ENCODE results near the gene OSCP1. TPM values are rescaled to one million over a fixed set of nuclear protein-coding genes. Genes with fewer than 3 reads are reported as not detected.
"Not testable (repeated sequence)": the region's sequence is repeated elsewhere in the genome, so short reads cannot be mapped to it uniquely, and the experiment has no call there.

OSCP1 gene, protein sequence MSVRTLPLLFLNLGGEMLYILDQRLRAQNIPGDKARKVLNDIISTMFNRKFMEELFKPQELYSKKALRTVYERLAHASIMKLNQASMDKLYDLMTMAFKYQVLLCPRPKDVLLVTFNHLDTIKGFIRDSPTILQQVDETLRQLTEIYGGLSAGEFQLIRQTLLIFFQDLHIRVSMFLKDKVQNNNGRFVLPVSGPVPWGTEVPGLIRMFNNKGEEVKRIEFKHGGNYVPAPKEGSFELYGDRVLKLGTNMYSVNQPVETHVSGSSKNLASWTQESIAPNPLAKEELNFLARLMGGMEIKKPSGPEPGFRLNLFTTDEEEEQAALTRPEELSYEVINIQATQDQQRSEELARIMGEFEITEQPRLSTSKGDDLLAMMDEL
- 5.7 and 10.5 TPM in 2 replicates for total RNA-seq (2014; rRNA removed; shearing (Covaris generic); ENCODE audit: low replicate concordance)

GRCh38 chr1:36450270-36450918 lies at the start of gene OSCP1:
Gene OSCP1 (minus strand): TSS chr1:36450451. CDS start chr1:36450369, 82 bp downstream.
- Histone ChIP-seq H3K27me3 (no peaks in the 10 kb centered on the region), H3K9me3 (no peaks in the 10 kb centered on the region), H3K36me3 (peaks cover 9% of the 10 kb centered on the region)

GRCh38 chr1:36497207-36497606 lies 47.0 kb upstream of the OSCP1 start:
- no peak overlapping the region for H3K4me3 ChIP-seq
- peaks cover 11% of the 10 kb centered on the region for H3K27me3 ChIP-seq
- no peaks in the 10 kb centered on the region for H3K36me3 ChIP-seq
- no peak for DNase-seq
- no peaks in the 10 kb centered on the region for H3K9me3 ChIP-seq

More at GRCh38 chr1:36450270-36450918, at the start of gene OSCP1:
- peak within 1 kb of the TSS; percentile 75 for H3K4me3 ChIP-seq
- DNase-seq = peak; percentile 94

DNA sequence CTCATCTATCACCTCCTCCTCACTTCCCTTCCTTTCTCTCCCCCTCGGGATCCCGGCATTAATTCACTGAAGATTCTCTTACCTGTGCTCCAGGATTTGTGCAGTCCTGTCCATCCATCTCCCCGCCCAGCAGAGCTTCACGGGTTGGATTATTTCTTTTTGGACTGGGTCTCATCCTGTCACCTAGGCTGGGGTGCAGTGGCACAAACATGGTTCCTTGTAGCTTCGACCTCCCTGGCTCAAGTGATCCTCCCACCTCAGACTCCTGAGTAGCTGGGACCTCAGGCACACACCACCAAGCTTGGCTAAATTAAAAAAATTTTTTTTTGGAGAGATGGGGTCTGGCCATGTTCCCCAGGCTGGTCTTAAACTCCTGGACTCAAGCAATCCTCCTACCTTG lies 44.7 kb upstream of the OSCP1 start:
- no peak for DNase-seq
- Histone ChIP-seq H3K27me3 (peaks cover 10% of the 10 kb centered on the region), H3K9me3 (no peaks in the 10 kb centered on the region), H3K36me3 (no peaks in the 10 kb centered on the region), H3K4me3 (no peak overlapping the region)

DNA sequence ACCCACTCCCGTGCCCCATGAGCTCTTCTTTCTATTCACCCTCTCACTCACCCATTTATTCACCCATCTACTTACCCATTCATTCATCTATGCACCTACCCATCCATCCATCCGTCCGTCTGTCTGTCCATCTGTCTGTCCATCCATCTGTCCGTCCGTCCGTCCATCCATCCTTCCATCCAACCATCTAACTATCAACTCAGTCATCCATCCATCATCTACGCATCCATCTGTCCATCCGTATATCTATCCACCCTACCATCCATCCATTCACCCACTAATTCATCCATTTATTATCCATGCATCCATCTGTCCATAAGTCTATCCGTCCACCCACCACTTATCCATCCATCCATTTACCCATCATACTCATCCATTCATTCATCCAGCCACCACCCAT lies 43.3 kb upstream of the OSCP1 start:
- no peaks in the 10 kb centered on the region for H3K36me3 ChIP-seq
- DNase-seq = no peak
- H3K4me3 ChIP-seq = no peak overlapping the region
- peaks cover 10% of the 10 kb centered on the region for H3K27me3 ChIP-seq
- no peaks in the 10 kb centered on the region for H3K9me3 ChIP-seq

- Histone ChIP-seq H3K9me3 (no peaks in the 10 kb centered on the region), H3K27me3 (peaks cover 5% of the 10 kb centered on the region), H3K4me3 (no peak overlapping the region), H3K36me3 (no peaks in the 10 kb centered on the region)
- DNase-seq = no peak
These were observed 42.2 kb upstream of the OSCP1 start for GRCh38 chr1:36492491-36492890.

- H3K36me3 ChIP-seq, H3K4me3 ChIP-seq, H3K9me3 ChIP-seq, H3K27me3 ChIP-seq, DNase-seq: not testable (repeated sequence)
These were observed 39.2 kb upstream of the OSCP1 start for GRCh38 chr1:36489258-36490051.

- Histone ChIP-seq H3K36me3 (no peaks in the 10 kb centered on the region), H3K4me3 (no peak overlapping the region), H3K27me3 (no peaks in the 10 kb centered on the region; the same call in 1 of the 2 replicates), H3K9me3 (no peaks in the 10 kb centered on the region)
- no peak for DNase-seq
These were observed 37.7 kb upstream of the OSCP1 start for GRCh38 chr1:36487906-36488305.

DNA sequence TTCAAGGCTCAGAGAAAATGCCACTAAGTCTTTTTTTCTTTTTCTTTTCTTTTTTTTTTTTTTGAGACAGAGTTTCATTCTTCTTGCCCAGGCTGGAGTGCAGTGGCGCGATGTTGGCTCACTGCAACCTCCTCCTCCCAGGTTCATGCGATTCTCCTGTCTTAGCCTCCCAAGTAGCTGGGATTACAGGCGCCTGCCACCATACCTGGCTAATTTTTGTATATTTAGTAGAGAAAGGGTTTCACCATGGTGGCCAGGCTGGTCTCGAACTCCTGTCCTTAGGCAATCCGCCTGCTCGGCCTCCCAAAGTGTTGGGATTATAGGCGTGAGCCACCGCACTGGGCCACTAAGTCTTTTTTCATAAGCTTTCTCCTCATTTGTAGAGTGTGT lies 37.1 kb upstream of the OSCP1 start:
- H3K4me3 ChIP-seq, DNase-seq, H3K36me3 ChIP-seq, H3K9me3 ChIP-seq, H3K27me3 ChIP-seq: not testable (repeated sequence)

DNA sequence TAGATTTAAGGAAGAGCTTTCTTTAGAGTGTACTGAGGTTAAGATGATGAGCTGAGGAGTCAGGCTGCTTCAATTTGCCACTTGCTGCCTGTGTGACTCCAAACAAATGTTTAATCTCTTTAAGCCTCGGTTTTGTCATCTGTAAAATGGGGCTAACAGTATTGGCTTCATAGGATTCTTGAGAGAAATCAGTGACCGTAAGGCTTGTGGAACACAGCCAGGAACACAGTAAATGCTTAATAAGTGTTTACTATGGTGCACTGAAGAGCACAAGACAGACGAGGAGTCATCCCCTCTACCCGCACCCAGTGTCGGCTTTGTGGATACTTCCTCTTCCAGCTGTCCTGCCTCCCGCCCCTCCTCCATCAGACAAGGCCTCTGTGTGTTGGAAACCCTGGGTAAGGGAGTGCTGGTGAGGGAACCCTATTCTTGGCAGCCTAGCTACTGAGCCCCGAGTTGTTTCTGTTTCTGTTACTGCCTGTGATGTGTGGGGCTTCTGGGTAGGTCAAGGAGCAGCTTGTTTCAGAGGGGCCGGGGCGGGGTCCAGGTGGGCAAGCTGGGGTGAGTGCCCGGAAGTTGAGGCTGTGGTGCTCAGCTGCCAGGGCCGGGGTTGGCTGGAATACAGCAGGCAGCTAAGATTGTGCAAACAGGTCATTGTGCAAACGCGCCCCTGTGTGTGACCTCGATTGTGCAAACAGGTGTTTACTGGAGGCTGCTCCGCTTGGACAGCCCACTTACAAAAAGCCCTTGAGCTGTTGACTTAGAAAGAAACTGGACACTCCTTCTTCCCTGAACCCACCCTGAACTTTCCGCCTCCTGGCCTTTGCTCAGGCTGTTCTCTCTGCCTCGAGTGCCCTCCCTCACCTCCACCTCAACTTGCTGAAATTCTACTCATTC lies 36.4 kb upstream of the OSCP1 start:
- Histone ChIP-seq H3K9me3 (no peaks in the 10 kb centered on the region), H3K36me3 (no peaks in the 10 kb centered on the region), H3K27me3 (no peaks in the 10 kb centered on the region), H3K4me3 (no peak overlapping the region)
- no peak for DNase-seq

DNA sequence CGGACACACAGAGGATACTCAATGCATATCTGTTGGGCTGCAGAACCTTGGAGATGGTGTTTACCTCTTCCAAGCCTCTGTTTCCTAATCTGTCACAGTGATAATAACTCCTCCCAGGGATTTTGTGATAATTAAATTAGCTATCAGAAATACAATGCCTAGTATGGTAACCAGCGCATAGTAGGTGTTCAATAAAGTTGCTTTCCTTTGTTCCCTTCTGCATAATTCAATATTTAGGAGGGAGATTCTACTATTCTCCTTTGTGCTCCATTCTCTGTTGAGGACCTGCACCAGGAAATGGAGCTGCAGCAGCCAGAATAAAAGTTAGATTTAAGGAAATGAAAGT lies 35.8 kb upstream of the OSCP1 start:
- Histone ChIP-seq H3K9me3 (no peaks in the 10 kb centered on the region), H3K4me3 (no peak overlapping the region), H3K36me3 (no peaks in the 10 kb centered on the region), H3K27me3 (no peaks in the 10 kb centered on the region)
- no peak for DNase-seq

DNA sequence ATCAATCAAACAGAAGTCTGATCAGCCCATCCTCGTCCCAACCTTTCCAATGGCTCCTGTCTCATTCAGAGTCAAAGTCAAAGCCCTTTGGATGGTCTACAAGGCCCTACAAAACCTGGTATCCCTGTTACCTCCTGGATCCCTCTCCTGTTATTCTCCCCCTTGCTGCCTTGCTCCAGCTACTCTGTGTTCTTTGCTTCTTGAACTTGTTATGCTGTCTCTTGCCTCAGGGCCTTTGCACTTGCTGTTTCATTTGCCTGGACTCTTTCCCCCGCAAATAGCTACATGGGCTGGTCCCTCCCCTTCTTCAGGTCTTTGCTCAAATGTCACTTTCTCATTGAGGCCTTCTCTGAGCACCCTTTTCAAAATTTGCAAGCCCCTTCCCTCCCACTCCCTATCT lies 33.8 kb upstream of the OSCP1 start:
- DNase-seq = no peak
- H3K9me3 ChIP-seq = no peaks in the 10 kb centered on the region
- no peak overlapping the region for H3K4me3 ChIP-seq
- no peaks in the 10 kb centered on the region for H3K27me3 ChIP-seq
- no peaks in the 10 kb centered on the region for H3K36me3 ChIP-seq

DNA sequence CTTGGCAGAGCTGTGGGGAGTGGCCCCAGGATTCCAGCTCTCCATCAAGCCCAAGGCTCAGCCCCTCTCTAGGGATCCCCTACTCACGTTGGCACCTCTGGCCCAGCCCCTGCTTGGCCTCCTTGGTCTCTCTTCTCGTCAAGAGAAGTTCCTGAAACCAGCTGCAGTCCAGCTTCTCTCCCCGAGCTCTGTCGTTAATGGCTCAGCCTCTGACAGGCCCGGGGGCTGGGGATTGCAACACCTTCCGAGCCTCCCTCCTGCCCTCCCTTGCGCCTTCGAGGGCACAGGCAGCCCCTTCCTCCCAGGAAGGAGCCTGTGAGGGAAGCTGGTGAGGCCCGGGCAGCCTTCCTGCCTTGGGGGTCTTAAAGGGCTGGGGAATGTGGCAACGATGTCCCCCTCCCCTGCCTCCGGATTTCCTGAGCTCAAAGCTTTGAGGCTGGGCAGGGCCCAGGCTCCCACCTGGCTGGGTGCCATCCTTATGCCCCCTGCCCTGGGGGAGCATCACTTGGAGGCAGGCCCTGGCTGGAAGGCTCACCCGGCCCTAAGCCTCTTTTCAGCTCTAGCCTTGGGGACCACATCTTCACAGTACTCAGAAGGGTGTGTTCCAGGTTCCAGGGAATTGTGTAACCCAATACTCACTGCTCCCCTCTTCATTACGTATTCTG lies 32.6 kb upstream of the OSCP1 start, which contains the start of gene CSF3R:
Gene CSF3R (minus strand): TSS at position 190 of the 665 bp plus-strand sequence. CDS start 3,417 bp downstream, outside the sequence.
- H3K9me3 ChIP-seq = no peaks in the 10 kb centered on the region
- H3K36me3 ChIP-seq = no peaks in the 10 kb centered on the region
- H3K4me3 ChIP-seq = no peak within 1 kb of the TSS
- no peaks in the 10 kb centered on the region for H3K27me3 ChIP-seq
- no peak for DNase-seq

GRCh38 chr1:36481771-36482723 lies 31.8 kb upstream of the OSCP1 start:
- Histone ChIP-seq H3K27me3 (no peaks in the 10 kb centered on the region), H3K4me3 (no peak overlapping the region), H3K36me3 (no peaks in the 10 kb centered on the region), H3K9me3 (no peaks in the 10 kb centered on the region)
- DNase-seq = no peak

DNA sequence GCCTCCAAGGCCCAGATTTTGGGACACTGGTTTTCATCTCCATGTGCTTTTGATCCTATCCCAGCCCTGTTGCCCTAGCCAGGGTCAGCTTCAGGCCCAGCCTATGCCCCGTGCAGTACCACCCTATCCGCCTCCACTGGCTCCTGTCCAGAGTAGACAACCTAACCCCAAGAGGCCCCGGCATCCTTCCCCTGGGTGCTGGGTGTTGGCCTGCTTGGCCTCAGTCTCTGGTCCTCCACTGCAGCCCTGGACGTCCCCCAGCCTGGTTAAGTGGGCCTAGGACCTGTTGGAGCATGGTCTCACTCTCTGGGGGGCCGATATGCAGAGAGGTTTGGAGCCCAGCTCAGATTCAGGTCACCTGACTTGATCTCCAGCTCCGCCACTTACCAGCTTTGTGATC lies 30.8 kb upstream of the OSCP1 start:
- no peak for DNase-seq
- no peaks in the 10 kb centered on the region for H3K36me3 ChIP-seq
- H3K4me3 ChIP-seq = no peak overlapping the region
- no peaks in the 10 kb centered on the region for H3K9me3 ChIP-seq
- no peaks in the 10 kb centered on the region for H3K27me3 ChIP-seq

GRCh38 chr1:36480161-36480560 lies 29.9 kb upstream of the OSCP1 start:
- Histone ChIP-seq H3K36me3 (no peaks in the 10 kb centered on the region), H3K4me3 (no peak overlapping the region), H3K9me3 (no peaks in the 10 kb centered on the region), H3K27me3 (no peaks in the 10 kb centered on the region)
- DNase-seq = no peak

All from MG63 (cell line).